HL-60 (cell line): ENCODE data around the gene DZIP1L.

Source experiments
- DNase-seq, 2 experiments: peaks; one replicate each; pipeline ENCODE4 v3.0.0-alpha.2; 2010 to 2020; ENCODE audit warnings: low read depth in 1 of 2, low spot score in 1 of 2
- H3K27ac ChIP-seq: fragments of 250-450 bp; sonication (Bioruptor Pico); replicated peaks from 2 replicates; pipeline ENCODE4 v1.5.1; 2020; ENCODE audit warnings: mild to moderate bottlenecking, moderate library complexity
- H3K27me3 ChIP-seq: fragments of 250-450 bp; sonication (Bioruptor Pico); 2 replicates; pipeline ENCODE4 v1.5.1; 2021; ENCODE audit warnings: mild to moderate bottlenecking, moderate library complexity; ENCODE audit not compliant: insufficient read depth, poor library complexity, severe bottlenecking
- H3K4me3 ChIP-seq: replicated peaks from 2 replicates; pipeline ENCODE4 v1.5.1; 2011; ENCODE audit warnings: mild to moderate bottlenecking, control low read depth, low read length; ENCODE audit not compliant: insufficient read depth
- GABPA ChIP-seq: IDR thresholded peaks from 2 replicates; pipeline ENCODE4 v1.6.1; 2012; ENCODE audit warnings: low read depth
- POLR2AphosphoS5 ChIP-seq: IDR thresholded peaks from 2 replicates; pipeline ENCODE4 v1.6.1; 2012; ENCODE audit warnings: low read depth
- REST ChIP-seq: IDR thresholded peaks from 2 replicates; pipeline ENCODE4 v1.6.1; 2012; ENCODE audit warnings: low read depth; ENCODE audit not compliant: insufficient replicate concordance
- SPI1 ChIP-seq: IDR thresholded peaks from 2 replicates; pipeline ENCODE4 v1.6.1; 2012; ENCODE audit warnings: low read depth, mild to moderate bottlenecking, borderline replicate concordance
- TF ChIP-seq, protein P1 (sequence below): IDR thresholded peaks from one replicate; pipeline ENCODE4 v1.5.1; 2011; ENCODE audit warnings: low read length, control low read depth, inconsistent platforms; ENCODE audit not compliant: insufficient read depth

Gene DZIP1L

GRCh38 chr3:138066972-138067371 is 48.4 kb downstream of the DZIP1L start:
- Histone ChIP-seq H3K4me3 (no peak overlapping the region), H3K27me3 (no peaks in the 10 kb centered on the region), H3K27ac (no peak overlapping the region)
- TF ChIP-seq GABPA (no peak), POLR2AphosphoS5 (no peak), REST (no peak), SPI1 (no peak)
- TF ChIP-seq, protein P1, sequence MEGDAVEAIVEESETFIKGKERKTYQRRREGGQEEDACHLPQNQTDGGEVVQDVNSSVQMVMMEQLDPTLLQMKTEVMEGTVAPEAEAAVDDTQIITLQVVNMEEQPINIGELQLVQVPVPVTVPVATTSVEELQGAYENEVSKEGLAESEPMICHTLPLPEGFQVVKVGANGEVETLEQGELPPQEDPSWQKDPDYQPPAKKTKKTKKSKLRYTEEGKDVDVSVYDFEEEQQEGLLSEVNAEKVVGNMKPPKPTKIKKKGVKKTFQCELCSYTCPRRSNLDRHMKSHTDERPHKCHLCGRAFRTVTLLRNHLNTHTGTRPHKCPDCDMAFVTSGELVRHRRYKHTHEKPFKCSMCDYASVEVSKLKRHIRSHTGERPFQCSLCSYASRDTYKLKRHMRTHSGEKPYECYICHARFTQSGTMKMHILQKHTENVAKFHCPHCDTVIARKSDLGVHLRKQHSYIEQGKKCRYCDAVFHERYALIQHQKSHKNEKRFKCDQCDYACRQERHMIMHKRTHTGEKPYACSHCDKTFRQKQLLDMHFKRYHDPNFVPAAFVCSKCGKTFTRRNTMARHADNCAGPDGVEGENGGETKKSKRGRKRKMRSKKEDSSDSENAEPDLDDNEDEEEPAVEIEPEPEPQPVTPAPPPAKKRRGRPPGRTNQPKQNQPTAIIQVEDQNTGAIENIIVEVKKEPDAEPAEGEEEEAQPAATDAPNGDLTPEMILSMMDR = no peak
- no peak for DNase-seq

GRCh38 chr3:138066383-138066782 is 49.0 kb downstream of the DZIP1L start:
- TF ChIP-seq GABPA (no peak), REST (no peak), SPI1 (no peak), POLR2AphosphoS5 (no peak)
- TF ChIP-seq, protein P1 = no peak
- no peak for DNase-seq
- Histone ChIP-seq H3K27me3 (no peaks in the 10 kb centered on the region), H3K27ac (no peak overlapping the region), H3K4me3 (no peak overlapping the region)

- Histone ChIP-seq H3K27ac (peak overlapping the region; percentile 33; the same call in 1 of the 2 replicates), H3K4me3 (no peak overlapping the region), H3K27me3 (no peaks in the 10 kb centered on the region)
- peak in 1 of 2 experiments; percentile 46 for DNase-seq
- TF ChIP-seq GABPA (no peak), SPI1 (no peak), POLR2AphosphoS5 (no peak), REST (no peak)
- TF ChIP-seq, protein P1 = no peak
Observed at GRCh38 chr3:138065949-138066348, 49.5 kb downstream of the DZIP1L start.
